Urinary bladder (tissue), 4 donors: ENCODE data around the gene EFCAB6. TPM values are rescaled to one million over a fixed set of nuclear protein-coding genes. Genes with fewer than 3 reads are reported as not detected.

ENCODE experiments used
- DNase-seq: peaks from one replicate; pipeline ENCODE4 v3.0.0-alpha.2; 2015; ENCODE audit errors: extremely low spot score
- H3K27ac ChIP-seq: one replicate; pipeline ENCODE4 v1.5.1; 2013; ENCODE audit warnings: low read depth, mild to moderate bottlenecking, moderate library complexity
- H3K36me3 ChIP-seq: one replicate; pipeline ENCODE4 v1.6.1; 2013; ENCODE audit warnings: mild to moderate bottlenecking, moderate library complexity; ENCODE audit not compliant: insufficient read depth
- H3K4me1 ChIP-seq: one replicate; pipeline ENCODE4 v1.6.1; 2013; ENCODE audit warnings: mild to moderate bottlenecking, moderate library complexity; ENCODE audit not compliant: insufficient read depth
- H3K4me3 ChIP-seq: one replicate; pipeline ENCODE4 v1.5.1; 2013; ENCODE audit warnings: low read depth, low read length
- WGBS: extraction: QIAGEN DNeasy Blood & Tissue Kit; methylation state at CpG from one replicate; pipeline ENCODE4 v1.1.7; 2013; 5-methylcytosine and 5-hydroxymethylcytosine counted together
- polyA plus RNA-seq: library from polyadenylated mRNA; stranded (reverse); fragments of 200-250 nt; gene quantifications from one replicate; pipeline ENCODE4 v1.2.3, GENCODE V29; 2013
- total RNA-seq: library from RNA; depleted of rRNA; stranded (reverse); fragments of >200 nt; gene quantifications from one replicate; pipeline ENCODE4 v1.2.3, GENCODE V29; 2014
- donor health status: healthy with polysubstance abuse.
- donor health status: healthy.

The EFCAB6 gene
- total and polyA plus RNA-seq, 2 donors, result 0.71 to 3.2 TPM

- H3K4me3 ChIP-seq, result no peak overlapping the region
- 61% methylated on average over 33 of the region's 33 CpGs for WGBS
- H3K4me1 ChIP-seq, result no peaks in the 10 kb centered on the region
- H3K36me3 ChIP-seq, result no peaks in the 10 kb centered on the region
- no peak overlapping the region for H3K27ac ChIP-seq
- DNase-seq, result no peak
Observed at GRCh38 chr22:43829904-43830851, 18.1 kb upstream of the EFCAB6 start.

- H3K27ac ChIP-seq, result no peak overlapping the region
Observed at GRCh38 chr22:43828998-43829782, 17.1 kb upstream of the EFCAB6 start.

GRCh38 chr22:43828725-43828997 is 16.6 kb upstream of the EFCAB6 start:
- no peaks in the 10 kb centered on the region for H3K36me3 ChIP-seq
- 71% methylated on average over 6 of the region's 6 CpGs for WGBS
- H3K4me1 ChIP-seq, result no peaks in the 10 kb centered on the region
- no peak for DNase-seq
- no peak overlapping the region for H3K4me3 ChIP-seq
- no peak overlapping the region for H3K27ac ChIP-seq

More at GRCh38 chr22:43828998-43829782, 17.1 kb upstream of the EFCAB6 start:
- 36% methylated on average over 20 of the region's 20 CpGs for WGBS
- Histone ChIP-seq H3K36me3 (no peaks in the 10 kb centered on the region), H3K4me3 (no peak overlapping the region), H3K4me1 (no peaks in the 10 kb centered on the region)
- DNase-seq, result no peak

- H3K4me1 ChIP-seq, result no peaks in the 10 kb centered on the region
- no peak for DNase-seq
- H3K4me3 ChIP-seq, result no peak overlapping the region
- 89% methylated on average over 16 of the region's 16 CpGs for WGBS
- H3K36me3 ChIP-seq, result no peaks in the 10 kb centered on the region
- H3K27ac ChIP-seq, result no peak overlapping the region
Observed at GRCh38 chr22:43827926-43828724, 16.0 kb upstream of the EFCAB6 start.

- Histone ChIP-seq H3K4me3 (no peak overlapping the region), H3K4me1 (no peaks in the 10 kb centered on the region), H3K27ac (no peak overlapping the region), H3K36me3 (no peaks in the 10 kb centered on the region)
- WGBS, result 33% methylated on average over 13 of the region's 13 CpGs
- DNase-seq, result no peak
Observed at GRCh38 chr22:43827003-43827735, 15.1 kb upstream of the EFCAB6 start.

GRCh38 chr22:43826142-43827002 is 14.3 kb upstream of the EFCAB6 start:
- no peak overlapping the region for H3K4me3 ChIP-seq
- H3K4me1 ChIP-seq, result no peaks in the 10 kb centered on the region
- WGBS, result 31% methylated on average over 16 of the region's 16 CpGs
- no peak overlapping the region for H3K27ac ChIP-seq
- no peak for DNase-seq
- H3K36me3 ChIP-seq, result no peaks in the 10 kb centered on the region

GRCh38 chr22:43825651-43826050 is 13.5 kb upstream of the EFCAB6 start:
- Histone ChIP-seq H3K27ac (no peak overlapping the region), H3K36me3 (no peaks in the 10 kb centered on the region), H3K4me1 (no peaks in the 10 kb centered on the region), H3K4me3 (no peak overlapping the region)
- no peak for DNase-seq
- 64% methylated on average over 11 of the region's 11 CpGs for WGBS

- no peak for DNase-seq
- no peaks in the 10 kb centered on the region for H3K36me3 ChIP-seq
- H3K4me3 ChIP-seq, result no peak overlapping the region
- 87% methylated on average over 26 of the region's 26 CpGs for WGBS
- H3K4me1 ChIP-seq, result no peaks in the 10 kb centered on the region
- no peak overlapping the region for H3K27ac ChIP-seq
Observed at GRCh38 chr22:43824724-43825420, 12.8 kb upstream of the EFCAB6 start.

GRCh38 chr22:43823911-43824665 is 12.0 kb upstream of the EFCAB6 start:
- WGBS, result 83% methylated on average over 17 of the region's 17 CpGs
- no peak for DNase-seq
- Histone ChIP-seq H3K36me3 (no peaks in the 10 kb centered on the region), H3K4me1 (no peaks in the 10 kb centered on the region), H3K27ac (no peak overlapping the region), H3K4me3 (no peak overlapping the region)

GRCh38 chr22:43823353-43823908 is 11.3 kb upstream of the EFCAB6 start:
- DNase-seq, result no peak
- 67% methylated on average over 13 of the region's 13 CpGs for WGBS

More at GRCh38 chr22:43823353-43823908, 11.3 kb upstream of the EFCAB6 start:
- Histone ChIP-seq H3K36me3 (no peaks in the 10 kb centered on the region), H3K4me1 (no peaks in the 10 kb centered on the region), H3K27ac (no peak overlapping the region), H3K4me3 (no peak overlapping the region)
